Uterus (tissue), 2 donors: Measurements from ENCODE around the gene ARHGEF19.

Experiments
- POLR2A ChIP-seq, 2 donors: fragments of 450-650 bp; IDR thresholded peaks; one replicate each; pipeline ENCODE4 v1.6.1; 2016; ENCODE audit warnings: antibody characterized with exemption in 2 of 2, mild to moderate bottlenecking in 1 of 2, moderate library complexity in 1 of 2
- TF ChIP-seq, protein P1 (sequence below), 4 experiments: fragments of 200-600 bp in 2 of 4; fragments of 450-650 bp in 2 of 4; sonication (generic) in 2 of 4; IDR thresholded peaks; one replicate each; pipeline ENCODE4 v1.5.1; 2016 to 2019; ENCODE audit warnings: antibody characterized with exemption in 4 of 4, mild to moderate bottlenecking in 2 of 4, moderate library complexity in 1 of 4

- TF ChIP-seq POLR2A (IDR thresholded peaks at IDR 0.05), result no peak
- TF ChIP-seq, protein P1, sequence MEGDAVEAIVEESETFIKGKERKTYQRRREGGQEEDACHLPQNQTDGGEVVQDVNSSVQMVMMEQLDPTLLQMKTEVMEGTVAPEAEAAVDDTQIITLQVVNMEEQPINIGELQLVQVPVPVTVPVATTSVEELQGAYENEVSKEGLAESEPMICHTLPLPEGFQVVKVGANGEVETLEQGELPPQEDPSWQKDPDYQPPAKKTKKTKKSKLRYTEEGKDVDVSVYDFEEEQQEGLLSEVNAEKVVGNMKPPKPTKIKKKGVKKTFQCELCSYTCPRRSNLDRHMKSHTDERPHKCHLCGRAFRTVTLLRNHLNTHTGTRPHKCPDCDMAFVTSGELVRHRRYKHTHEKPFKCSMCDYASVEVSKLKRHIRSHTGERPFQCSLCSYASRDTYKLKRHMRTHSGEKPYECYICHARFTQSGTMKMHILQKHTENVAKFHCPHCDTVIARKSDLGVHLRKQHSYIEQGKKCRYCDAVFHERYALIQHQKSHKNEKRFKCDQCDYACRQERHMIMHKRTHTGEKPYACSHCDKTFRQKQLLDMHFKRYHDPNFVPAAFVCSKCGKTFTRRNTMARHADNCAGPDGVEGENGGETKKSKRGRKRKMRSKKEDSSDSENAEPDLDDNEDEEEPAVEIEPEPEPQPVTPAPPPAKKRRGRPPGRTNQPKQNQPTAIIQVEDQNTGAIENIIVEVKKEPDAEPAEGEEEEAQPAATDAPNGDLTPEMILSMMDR (IDR thresholded peaks at IDR 0.05), result no peak
Measured at GRCh38 chr1:16226129-16226489, 13.7 kb upstream of the ARHGEF19 start.
